HG03378 (cell line): ENCODE measurements around the gene KLHDC8A.
A peak's percentile ranks its signal among the peaks of the same experiment; 100 is the strongest.

ENCODE experiments used
- ATAC-seq: cut with Tn5 transposase; IDR thresholded peaks from one replicate; pipeline ENCODE4 v1.9.1; 2021; ENCODE audit warnings: mild to moderate bottlenecking, moderate library complexity; ENCODE audit not compliant: unreplicated experiment

Gene KLHDC8A

GRCh38 chr1:205345761-205346160, 11.0 kb downstream of the KLHDC8A start:
- ATAC-seq = no peak

GRCh38 chr1:205344066-205344928, 12.4 kb downstream of the KLHDC8A start:
- ATAC-seq = no peak

GRCh38 chr1:205343431-205344065, 13.2 kb downstream of the KLHDC8A start:
- no peak for ATAC-seq

GRCh38 chr1:205342986-205343385, 13.7 kb downstream of the KLHDC8A start:
- ATAC-seq = no peak

GRCh38 chr1:205340676-205341075, 16.0 kb downstream of the KLHDC8A start:
- ATAC-seq = no peak

- ATAC-seq = peak; percentile 72
Measured at GRCh38 chr1:205339717-205340116, 17.0 kb downstream of the KLHDC8A start.

GRCh38 chr1:205339197-205339702, 17.5 kb downstream of the KLHDC8A start:
- ATAC-seq = no peak

GRCh38 chr1:205338011-205338410, 18.7 kb downstream of the KLHDC8A start:
- no peak for ATAC-seq

- ATAC-seq = no peak
Measured at GRCh38 chr1:205337481-205337880, 19.2 kb downstream of the KLHDC8A start.

- ATAC-seq = no peak
Measured at GRCh38 chr1:205335692-205336091, 21.0 kb downstream of the KLHDC8A start.

- ATAC-seq = no peak
Measured at GRCh38 chr1:205332015-205332791, 24.5 kb downstream of the KLHDC8A start.

GRCh38 chr1:205330150-205330549, 26.6 kb downstream of the KLHDC8A start:
- ATAC-seq = no peak

- ATAC-seq = no peak
Measured at GRCh38 chr1:205329719-205330118, 27.0 kb downstream of the KLHDC8A start.

- no peak for ATAC-seq
Measured at GRCh38 chr1:205328476-205328875, 28.2 kb downstream of the KLHDC8A start.

- no peak for ATAC-seq
Measured at GRCh38 chr1:205326812-205327466, 29.8 kb downstream of the KLHDC8A start.

GRCh38 chr1:205325334-205325884, 31.3 kb downstream of the KLHDC8A start:
- ATAC-seq = no peak

GRCh38 chr1:205324781-205325180, 31.9 kb downstream of the KLHDC8A start:
- no peak for ATAC-seq

- no peak for ATAC-seq
Measured at GRCh38 chr1:205323794-205324193, 32.9 kb downstream of the KLHDC8A start.

GRCh38 chr1:205321959-205322283, 34.8 kb downstream of the KLHDC8A start:
- ATAC-seq = no peak

GRCh38 chr1:205321162-205321958, 35.4 kb downstream of the KLHDC8A start, which contains the start of gene NUAK2:
TSS of gene NUAK2 (minus strand) at chr1:205321745. CDS start at chr1:205321628, 117 bp downstream.
- ATAC-seq = no peak
